SK-N-SH (cell line): ENCODE results near the gene IMPDH2.
"Not testable (repeated sequence)": the region's sequence is repeated elsewhere in the genome, so short reads cannot be mapped to it uniquely, and the experiment has no call there.

ENCODE experiments used
- EP300 ChIP-seq, 2 experiments: IDR thresholded peaks; 2 replicates each; pipeline versions ENCODE4 v1.4.0 to v1.6.1; 2012; ENCODE audit warnings: borderline replicate concordance in 1 of 2, low read depth in 1 of 2, low read length in 1 of 2
- FOXJ3 ChIP-seq: sonication (generic); formaldehyde crosslinking; IDR thresholded peaks from 2 replicates; pipeline ENCODE4 v1.5.1; 2020; ENCODE audit warnings: mild to moderate bottlenecking, missing genetic modification reagents
- GATA2 ChIP-seq: sonication (generic); formaldehyde crosslinking; IDR thresholded peaks from 2 replicates; pipeline ENCODE4 v1.5.0; 2020; ENCODE audit warnings: mild to moderate bottlenecking, missing genetic modification reagents
- POLR2AphosphoS5 ChIP-seq: IDR thresholded peaks from 2 replicates; pipeline ENCODE4 v1.6.1; 2012; ENCODE audit warnings: low read depth, low read length
- SIN3A ChIP-seq: IDR thresholded peaks from 2 replicates; pipeline ENCODE4 v1.6.1; 2012; ENCODE audit warnings: low read depth, mild to moderate bottlenecking, low read length, moderate library complexity, borderline replicate concordance
- TF ChIP-seq, protein P1 (sequence below): fragments of 200-600 bp; sonication (generic); IDR thresholded peaks from 2 replicates; pipeline ENCODE4 v1.6.1; 2017; ENCODE audit warnings: antibody characterized with exemption, mild to moderate bottlenecking, moderate library complexity
- TF ChIP-seq, protein P2 (sequence below): fragments of 150-350 bp; IDR thresholded peaks from 2 replicates; pipeline ENCODE4 v1.6.1; 2017; ENCODE audit warnings: antibody characterized with exemption, low read length, low read depth, borderline replicate concordance

DNA sequence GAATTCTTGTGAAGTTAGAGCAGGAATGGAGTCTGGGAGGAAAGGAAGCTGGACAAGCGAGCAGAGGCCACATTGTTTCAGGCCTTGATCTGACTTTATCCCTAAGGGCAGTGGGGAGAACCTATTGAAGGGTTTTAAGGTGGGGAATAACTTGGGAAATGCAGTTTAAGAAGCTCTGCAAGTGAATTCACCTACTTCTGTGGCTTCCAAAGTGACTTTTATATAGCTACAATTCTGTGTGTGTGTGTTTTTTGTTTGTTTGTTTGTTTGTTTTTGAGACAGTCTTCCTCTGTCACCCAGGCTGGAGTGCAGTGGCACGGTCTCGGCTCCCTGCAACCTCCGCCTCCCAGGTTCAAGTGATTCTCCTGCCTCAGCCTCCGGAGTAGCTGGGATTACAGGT lies 20.6 kb downstream of the IMPDH2 start:
- TF ChIP-seq, protein P1, sequence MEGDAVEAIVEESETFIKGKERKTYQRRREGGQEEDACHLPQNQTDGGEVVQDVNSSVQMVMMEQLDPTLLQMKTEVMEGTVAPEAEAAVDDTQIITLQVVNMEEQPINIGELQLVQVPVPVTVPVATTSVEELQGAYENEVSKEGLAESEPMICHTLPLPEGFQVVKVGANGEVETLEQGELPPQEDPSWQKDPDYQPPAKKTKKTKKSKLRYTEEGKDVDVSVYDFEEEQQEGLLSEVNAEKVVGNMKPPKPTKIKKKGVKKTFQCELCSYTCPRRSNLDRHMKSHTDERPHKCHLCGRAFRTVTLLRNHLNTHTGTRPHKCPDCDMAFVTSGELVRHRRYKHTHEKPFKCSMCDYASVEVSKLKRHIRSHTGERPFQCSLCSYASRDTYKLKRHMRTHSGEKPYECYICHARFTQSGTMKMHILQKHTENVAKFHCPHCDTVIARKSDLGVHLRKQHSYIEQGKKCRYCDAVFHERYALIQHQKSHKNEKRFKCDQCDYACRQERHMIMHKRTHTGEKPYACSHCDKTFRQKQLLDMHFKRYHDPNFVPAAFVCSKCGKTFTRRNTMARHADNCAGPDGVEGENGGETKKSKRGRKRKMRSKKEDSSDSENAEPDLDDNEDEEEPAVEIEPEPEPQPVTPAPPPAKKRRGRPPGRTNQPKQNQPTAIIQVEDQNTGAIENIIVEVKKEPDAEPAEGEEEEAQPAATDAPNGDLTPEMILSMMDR, result not testable (repeated sequence)
- not testable (repeated sequence) for TF ChIP-seq GATA2; POLR2AphosphoS5; EP300 (IDR thresholded peaks at IDR 0.05; ENCODE audit: borderline replicate concordance in 1 of 2, low read depth in 1 of 2, low read length in 1 of 2); FOXJ3 (CRISPR knock-in tag); SIN3A
- TF ChIP-seq, protein P2, sequence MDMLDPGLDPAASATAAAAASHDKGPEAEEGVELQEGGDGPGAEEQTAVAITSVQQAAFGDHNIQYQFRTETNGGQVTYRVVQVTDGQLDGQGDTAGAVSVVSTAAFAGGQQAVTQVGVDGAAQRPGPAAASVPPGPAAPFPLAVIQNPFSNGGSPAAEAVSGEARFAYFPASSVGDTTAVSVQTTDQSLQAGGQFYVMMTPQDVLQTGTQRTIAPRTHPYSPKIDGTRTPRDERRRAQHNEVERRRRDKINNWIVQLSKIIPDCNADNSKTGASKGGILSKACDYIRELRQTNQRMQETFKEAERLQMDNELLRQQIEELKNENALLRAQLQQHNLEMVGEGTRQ, result not testable (repeated sequence)
